B cell (primary cell): ENCODE measurements around the gene BEND7. TPM values are rescaled to one million over a fixed set of nuclear protein-coding genes. Genes with fewer than 3 reads are reported as not detected.

Experiments used
- ATAC-seq: fragments of 200-7000 bp; cut with Tn5 transposase; one replicate; pipeline ENCODE4 v1.10.0; 2021; ENCODE audit warnings: low read depth, mild to moderate bottlenecking, moderate number of reproducible peaks, moderate library complexity
- CTCF ChIA-PET: fragments of 350-600 bp; sonication (Branson Sonifier 250); formaldehyde crosslinking; loops from one replicate; lab custom pipeline; 2021; ENCODE audit warnings: antibody characterized with exemption, inconsistent platforms; lab: Charles Lee
- POLR2A ChIA-PET: fragments of 350-600 bp; sonication (Branson Sonifier 250); formaldehyde crosslinking; loops from one replicate; lab custom pipeline; 2021; ENCODE audit warnings: antibody characterized with exemption; lab: Charles Lee
- DNase-seq: peaks from one replicate; pipeline ENCODE4 v3.0.0; 2013
- H2AFZ ChIP-seq: 2 replicates; pipeline ENCODE4 v1.6.1; 2012; ENCODE audit warnings: mild to moderate bottlenecking, low read depth, low read length; ENCODE audit not compliant: insufficient read depth, poor library complexity, severe bottlenecking
- H3K27ac ChIP-seq, 2 donors: 1 replicate in 1 of 2; 2 replicates in 1 of 2; pipeline ENCODE4 v1.5.1; 2012 to 2013; ENCODE audit warnings: low read length in 2 of 2, mild to moderate bottlenecking in 2 of 2, moderate library complexity in 1 of 2
- H3K27me3 ChIP-seq, 4 experiments: fragments of 200-600 bp in 1 of 4; sonication (generic) in 1 of 4; replicated peaks in 1 of 4; 1 replicate in 2 of 4; 2 replicates in 2 of 4; pipeline versions ENCODE4 v1.6.1 to v1.7.0; 2013 to 2016; ENCODE audit warnings: low read length in 3 of 4, mild to moderate bottlenecking in 2 of 4, mixed read lengths in 1 of 4, moderate library complexity in 1 of 4; ENCODE audit not compliant: insufficient read depth in 4 of 4, control insufficient read depth in 3 of 4; ENCODE audit errors: control extremely low read depth in 1 of 4
- H3K36me3 ChIP-seq, 2 experiments: replicated peaks in 1 of 2; 1 replicate in 1 of 2; 2 replicates in 1 of 2; pipeline versions ENCODE4 v1.6.1 to v1.7.1; 2013; ENCODE audit warnings: low read length in 1 of 2; ENCODE audit not compliant: insufficient read depth in 2 of 2, control insufficient read depth in 1 of 2; ENCODE audit errors: control extremely low read depth in 1 of 2, extremely low read depth in 1 of 2
- H3K4me1 ChIP-seq, 2 donors: fragments of 200-600 bp in 1 of 2; sonication (generic) in 1 of 2; 1 replicate in 1 of 2; 2 replicates in 1 of 2; pipeline versions ENCODE4 v1.5.1 to v1.6.1; 2013 to 2017; ENCODE audit warnings: low read length in 2 of 2; ENCODE audit not compliant: control insufficient read depth in 2 of 2, insufficient read depth in 2 of 2
- H3K4me2 ChIP-seq: replicated peaks from 2 replicates; pipeline ENCODE3; 2012; ENCODE audit warnings: mild to moderate bottlenecking, low read depth, low read length; ENCODE audit not compliant: poor library complexity, severe bottlenecking
- H3K4me3 ChIP-seq, 5 experiments: fragments of 200-600 bp in 1 of 5; sonication (generic) in 1 of 5; 1 replicate in 3 of 5; 2 replicates in 2 of 5; pipeline versions ENCODE4 v1.5.1 to v1.7.0; 2011 to 2016; ENCODE audit warnings: low read length in 4 of 5, mild to moderate bottlenecking in 4 of 5, low read depth in 2 of 5, control low read depth in 1 of 5, moderate library complexity in 1 of 5; ENCODE audit not compliant: insufficient read depth in 1 of 5; ENCODE audit errors: control extremely low read depth in 1 of 5, extremely low read depth in 1 of 5
- H3K79me2 ChIP-seq: fragments of 200-600 bp; sonication (generic); one replicate; pipeline ENCODE4 v1.6.0; 2016; ENCODE audit warnings: low read length; ENCODE audit not compliant: control insufficient read depth, insufficient read depth
- H3K9ac ChIP-seq: fragments of 200-600 bp; sonication (generic); 2 replicates; pipeline ENCODE4 v1.6.1; 2017; ENCODE audit warnings: mild to moderate bottlenecking, low read length, moderate library complexity
- H3K9me3 ChIP-seq, 3 donors: one replicate each; pipeline versions ENCODE4 v1.6.1 to v1.7.1; 2013; ENCODE audit warnings: low read length in 2 of 3; ENCODE audit not compliant: control insufficient read depth in 2 of 3, insufficient read depth in 1 of 3; ENCODE audit errors: control extremely low read depth in 1 of 3
- H4K20me1 ChIP-seq: 2 replicates; pipeline ENCODE4 v1.6.0; 2012; ENCODE audit warnings: mild to moderate bottlenecking, low read length; ENCODE audit not compliant: insufficient read depth, control insufficient read depth, poor library complexity, severe bottlenecking
- H3K27ac Mint-ChIP-seq: one replicate; pipeline ENCODE4 v1.8.0; 2021; ENCODE audit warnings: mixed read lengths
- H3K27me3 Mint-ChIP-seq: one replicate; pipeline ENCODE4 v1.8.0; 2021; ENCODE audit warnings: mixed read lengths
- H3K4me1 Mint-ChIP-seq: one replicate; pipeline ENCODE4 v1.8.0; 2021; ENCODE audit warnings: mixed read lengths
- H3K4me3 Mint-ChIP-seq: one replicate; pipeline ENCODE4 v1.8.0; 2021; ENCODE audit warnings: mixed read lengths
- H3K9me3 Mint-ChIP-seq: one replicate; pipeline ENCODE4 v1.8.0; 2022; ENCODE audit warnings: mixed read lengths; ENCODE audit not compliant: insufficient read depth
- EZH2 ChIP-seq: IDR thresholded peaks from 2 replicates; pipeline ENCODE4 v1.6.1; 2012; ENCODE audit warnings: borderline replicate concordance, low read depth, mild to moderate bottlenecking, moderate library complexity, low read length; ENCODE audit not compliant: insufficient read depth, poor library complexity, severe bottlenecking
- WGBS: methylation state at CpG from one replicate; pipeline ENCODE4 v1.1.5; 2013; ENCODE audit warnings: missing lambda C conversion rate; ENCODE audit not compliant: insufficient coverage; 5-methylcytosine and 5-hydroxymethylcytosine counted together
- intact Hi-C: fragments of 100-400 bp; cut with micrococcal nuclease; formaldehyde crosslinking; loops from one replicate; pipeline ENCODE4 v1.10.0; 2022
- polyA plus RNA-seq: library from polyadenylated mRNA; depleted of rRNA; stranded (reverse); fragments of >200 nt; gene quantifications from 2 replicates; pipeline ENCODE4 v1.2.3, GENCODE V29; 2012
- total RNA-seq, 2 donors: library from RNA; stranded (reverse); fragments of 120-200 nt in 1 of 2; gene quantifications; 1 replicate in 1 of 2; 2 replicates in 1 of 2; pipeline versions ENCODE4 v1.2.3 to v1.2.4, GENCODE V29; 2013 to 2022
- TF ChIP-seq, protein P1 (sequence below): fragments of 200-600 bp; IDR thresholded peaks from one replicate; pipeline ENCODE4 v1.8.0; 2022; ENCODE audit warnings: antibody characterized with exemption, mild to moderate bottlenecking

The BEND7 gene
- total and polyA plus RNA-seq, 2 donors (not counting 1 experiment from before 2014, with no cell fraction given), result 0.10 TPM; not detected in 1

- no peaks in the 10 kb centered on the region for H4K20me1 ChIP-seq
Observed at GRCh38 chr10:13416760-13417159, 112.1 kb downstream of the BEND7 start.

DNA sequence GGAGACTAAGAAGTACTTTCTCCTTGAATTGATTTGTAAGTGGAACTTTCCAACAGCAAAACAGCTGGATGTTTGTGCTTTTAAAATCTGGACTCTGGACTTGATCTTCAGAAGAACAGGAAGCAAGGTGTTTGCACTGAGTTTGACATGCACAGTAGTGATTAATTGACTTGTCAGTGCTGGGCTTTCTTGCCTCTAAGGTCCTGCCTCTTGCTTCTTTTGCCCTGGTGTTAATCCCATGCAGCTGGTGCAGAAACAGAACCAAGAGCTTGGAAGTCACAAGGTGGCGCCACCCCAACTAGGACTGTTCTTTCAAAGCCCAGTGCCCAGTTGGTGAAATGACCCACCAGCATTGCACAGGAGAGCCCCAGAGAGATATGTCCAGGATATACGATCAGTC lies 114.0 kb downstream of the BEND7 start:
- Histone ChIP-seq H3K4me1 (peaks cover 0 to 7% of the 10 kb centered on the region in 2 donors), H3K27ac (no peak overlapping the region), H3K79me2 (no peaks in the 10 kb centered on the region), H2AFZ (no peak overlapping the region), H3K9ac (no peak overlapping the region), H4K20me1 (no peaks in the 10 kb centered on the region), H3K27me3 (peaks cover 0 to under 1% (median 0%) of the 10 kb centered on the region in 4 experiments), H3K4me2 (no peak overlapping the region), H3K36me3 (no peaks in the 10 kb centered on the region), H3K4me3 (no peak overlapping the region), H3K9me3 (peaks cover 1 to 9% (median 8%) of the 10 kb centered on the region in 3 donors)
- Mint-ChIP-seq H3K27ac (no peak overlapping the region), H3K4me1 (peaks cover 11% of the 10 kb centered on the region), H3K9me3 (peaks cover 4% of the 10 kb centered on the region), H3K27me3 (peaks cover 5% of the 10 kb centered on the region), H3K4me3 (no peak overlapping the region)
- intact Hi-C loops, result no loop called here
- no peak for DNase-seq
- POLR2A ChIA-PET, result no interaction called here
- CTCF ChIA-PET, result interaction anchor here (2.1 kb wide), 1 partner anchor 26 kb away, joined by 6 read pairs; no protein-coding TSS in a partner anchor
- no peak for ATAC-seq
- WGBS, result 94% methylated on average over 2 of the region's 2 CpGs
- TF ChIP-seq EZH2, result no peak
- TF ChIP-seq, protein P1, sequence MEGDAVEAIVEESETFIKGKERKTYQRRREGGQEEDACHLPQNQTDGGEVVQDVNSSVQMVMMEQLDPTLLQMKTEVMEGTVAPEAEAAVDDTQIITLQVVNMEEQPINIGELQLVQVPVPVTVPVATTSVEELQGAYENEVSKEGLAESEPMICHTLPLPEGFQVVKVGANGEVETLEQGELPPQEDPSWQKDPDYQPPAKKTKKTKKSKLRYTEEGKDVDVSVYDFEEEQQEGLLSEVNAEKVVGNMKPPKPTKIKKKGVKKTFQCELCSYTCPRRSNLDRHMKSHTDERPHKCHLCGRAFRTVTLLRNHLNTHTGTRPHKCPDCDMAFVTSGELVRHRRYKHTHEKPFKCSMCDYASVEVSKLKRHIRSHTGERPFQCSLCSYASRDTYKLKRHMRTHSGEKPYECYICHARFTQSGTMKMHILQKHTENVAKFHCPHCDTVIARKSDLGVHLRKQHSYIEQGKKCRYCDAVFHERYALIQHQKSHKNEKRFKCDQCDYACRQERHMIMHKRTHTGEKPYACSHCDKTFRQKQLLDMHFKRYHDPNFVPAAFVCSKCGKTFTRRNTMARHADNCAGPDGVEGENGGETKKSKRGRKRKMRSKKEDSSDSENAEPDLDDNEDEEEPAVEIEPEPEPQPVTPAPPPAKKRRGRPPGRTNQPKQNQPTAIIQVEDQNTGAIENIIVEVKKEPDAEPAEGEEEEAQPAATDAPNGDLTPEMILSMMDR, result no peak

More at GRCh38 chr10:13416760-13417159, 112.1 kb downstream of the BEND7 start:
- no peaks in the 10 kb centered on the region for H3K79me2 ChIP-seq
- 92% methylated on average over 1 of the region's 2 CpGs for WGBS
- POLR2A ChIA-PET, result no interaction called here
- Mint-ChIP-seq H3K27ac (no peak overlapping the region), H3K9me3 (peaks cover 4% of the 10 kb centered on the region), H3K4me3 (no peak overlapping the region), H3K27me3 (peaks cover 5% of the 10 kb centered on the region), H3K4me1 (peaks cover 14% of the 10 kb centered on the region)
- H3K36me3 ChIP-seq, result no peaks in the 10 kb centered on the region
- no peak overlapping the region for H3K9ac ChIP-seq
- peaks cover 1 to 17% (median 9%) of the 10 kb centered on the region in 3 donors for H3K9me3 ChIP-seq
- no peak for DNase-seq
- H3K27me3 ChIP-seq, result no peaks in the 10 kb centered on the region
- TF ChIP-seq EZH2, result no peak
- TF ChIP-seq, protein P1, result no peak
- intact Hi-C loops, result no loop called here
- H3K4me3 ChIP-seq, result no peak overlapping the region
- no peak overlapping the region for H3K27ac ChIP-seq
- peaks cover under 1 to 8% of the 10 kb centered on the region in 2 donors for H3K4me1 ChIP-seq
- CTCF ChIA-PET, result interaction anchor here (1.2 kb wide), 1 partner anchor 120 kb away, joined by 3 read pairs; no protein-coding TSS in a partner anchor
- no peak overlapping the region for H2AFZ ChIP-seq
- H3K4me2 ChIP-seq, result no peak overlapping the region
- no peak for ATAC-seq
